Articular chondrocyte of knee joint (primary cell): ENCODE measurements around the gene GCLM. TPM values are rescaled to one million over a fixed set of nuclear protein-coding genes. Genes with fewer than 3 reads are reported as not detected.

Source experiments
- small RNA-seq: library from RNA; depleted of rRNA; stranded (forward); fragments of <200 nt; gene quantifications from one replicate; pipeline ENCODE3, GENCODE V24; 2012
- total RNA-seq: library from RNA; depleted of rRNA; stranded (reverse); fragments of >200 nt; gene quantifications from 2 replicates; pipeline ENCODE4 v1.2.3, GENCODE V29; 2012

GCLM gene
- total RNA-seq = 77.2 and 94.3 TPM in 2 replicates

DNA sequence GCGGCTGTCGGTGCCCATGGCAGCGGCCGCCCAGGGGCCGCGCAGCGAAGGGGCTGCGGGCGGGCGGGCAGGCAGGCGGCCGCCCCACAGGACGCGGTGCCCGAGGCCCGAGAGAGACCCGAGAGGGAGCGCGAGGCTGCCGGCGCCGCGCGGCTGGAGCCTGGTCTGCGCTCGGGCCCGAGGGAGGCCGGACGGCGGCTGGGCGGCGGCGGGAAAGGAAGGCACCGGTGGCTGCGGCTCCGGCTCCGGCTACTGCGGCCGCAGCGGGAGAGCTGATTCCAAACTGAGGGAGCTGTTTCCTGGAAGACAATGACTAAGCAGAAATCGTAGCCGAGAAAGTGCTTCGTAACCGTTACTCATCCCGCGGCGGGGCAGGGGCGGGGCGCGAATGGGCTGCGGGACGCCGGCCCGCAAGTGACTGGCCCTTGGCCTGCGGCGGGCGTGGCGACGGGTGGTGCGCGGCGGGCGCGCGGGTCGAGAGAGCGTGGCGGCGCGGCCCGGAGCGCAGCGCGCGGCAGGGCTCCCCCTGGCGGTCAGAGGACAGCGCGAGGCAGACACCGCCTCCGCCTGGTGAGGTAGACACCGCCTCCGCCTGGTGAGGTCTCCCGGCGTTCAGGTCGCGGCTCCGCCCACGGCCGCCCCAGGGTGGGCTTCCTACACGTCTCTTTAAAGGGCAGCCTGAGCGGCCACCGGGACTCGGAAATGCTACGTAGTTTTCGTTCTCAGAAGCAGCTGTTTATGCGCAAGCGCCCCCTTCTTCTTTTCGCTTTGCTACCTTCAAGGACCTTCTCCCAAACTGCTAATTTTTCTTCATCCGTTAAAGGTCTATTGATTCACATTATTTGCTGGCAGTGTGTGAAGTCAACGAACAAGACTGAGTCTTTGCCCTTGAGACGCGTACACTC, at the start of gene GCLM:
TSS of gene GCLM (minus strand) at position 285 of the 905 bp plus-strand sequence. CDS start at position 18, 267 bp downstream.

DNA sequence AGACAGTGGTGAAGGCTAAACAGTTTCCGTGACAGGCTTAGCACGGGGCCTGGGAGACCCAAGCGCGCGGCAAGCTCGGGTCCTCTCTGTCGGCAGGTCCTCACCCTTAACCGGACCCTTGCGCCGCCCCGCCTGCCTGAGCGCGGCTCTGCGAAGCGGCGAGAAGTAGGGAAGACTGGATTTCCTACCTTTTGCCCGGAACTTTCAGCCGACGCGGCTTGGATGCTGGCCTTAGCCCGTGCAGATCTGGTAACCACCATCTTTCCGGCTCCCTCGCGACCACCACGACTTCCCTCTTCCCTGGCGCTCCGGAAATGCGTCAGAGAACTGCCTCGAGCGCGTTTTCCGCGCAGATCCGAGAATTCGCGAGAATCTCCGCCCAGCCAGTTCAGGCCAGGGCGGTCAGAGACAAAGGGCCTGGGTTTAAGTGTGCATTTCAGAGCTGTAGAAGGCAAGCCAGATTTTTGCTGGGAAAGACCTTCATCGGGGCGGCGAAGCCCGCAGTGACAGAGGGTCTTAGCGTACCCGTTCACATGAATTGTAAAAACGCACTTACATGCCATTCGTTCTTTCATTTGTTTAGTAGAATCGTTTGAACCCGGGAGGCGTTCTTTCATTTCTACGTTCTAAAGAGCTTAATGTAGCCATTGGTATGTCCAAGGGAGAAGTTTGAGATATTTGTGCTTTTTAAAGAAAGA, 30.2 kb downstream of the GCLM start, which contains the start of gene DNTTIP2:
TSS of gene DNTTIP2 (minus strand) at position 318 of the 698 bp plus-strand sequence. CDS start at position 260, 58 bp downstream.

Small RNA genes within 50 kb of the gene (small RNA-seq; reads per million reads assigned to genes)
- gene AL117351.2 = not detected
- not detected for gene MIR760

Other genes with a start within 250 kb of the GCLM start
- gene BCAR3, start 227.6 kb downstream of the GCLM start, total RNA-seq = 19.6 and 20.6 TPM in 2 replicates
- gene DNTTIP2, start 30.2 kb downstream of the GCLM start, total RNA-seq = 41.2 and 52.5 TPM in 2 replicates
- 0.78 and 1.2 TPM in 2 replicates for gene ABCA4, start 211.7 kb upstream of the GCLM start, total RNA-seq